NCI-H128 (cell line): ENCODE measurements around the gene ECPAS.
"Not testable (repeated sequence)": the region's sequence is repeated elsewhere in the genome, so short reads cannot be mapped to it uniquely, and the experiment has no call there.

Experiments used
- DNase-seq: peaks from one replicate; lab custom pipeline; 2025; ENCODE audit not compliant: unreplicated experiment; lab: John Stamatoyannopoulos, UW

ECPAS gene

GRCh38 chr9:111429175-111429574 is 55.0 kb downstream of the ECPAS start:
- DNase-seq = no peak

- DNase-seq = no peak
Measured at GRCh38 chr9:111427186-111427585, 57.0 kb downstream of the ECPAS start.

DNA sequence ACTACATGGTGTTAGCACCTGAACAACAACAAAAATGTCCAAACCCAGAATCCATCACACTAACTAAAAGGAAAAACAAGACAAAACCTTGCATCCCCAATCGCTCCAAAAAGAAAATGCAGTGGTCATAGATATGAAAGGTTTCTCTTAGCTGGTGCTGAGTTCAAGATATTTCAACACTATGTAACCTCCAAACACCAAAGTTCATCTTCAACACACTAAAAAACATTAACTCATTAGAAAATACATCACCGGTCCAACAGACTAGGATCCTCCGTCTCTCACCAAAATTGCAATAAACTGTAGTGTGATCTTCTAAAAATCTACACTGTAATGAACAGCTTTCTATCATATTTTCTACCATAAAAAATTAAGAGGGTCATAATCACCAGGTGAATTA is 60.8 kb downstream of the ECPAS start:
- no peak for DNase-seq

- DNase-seq = no peak
Measured at GRCh38 chr9:111414406-111414805, 69.8 kb downstream of the ECPAS start.

DNA sequence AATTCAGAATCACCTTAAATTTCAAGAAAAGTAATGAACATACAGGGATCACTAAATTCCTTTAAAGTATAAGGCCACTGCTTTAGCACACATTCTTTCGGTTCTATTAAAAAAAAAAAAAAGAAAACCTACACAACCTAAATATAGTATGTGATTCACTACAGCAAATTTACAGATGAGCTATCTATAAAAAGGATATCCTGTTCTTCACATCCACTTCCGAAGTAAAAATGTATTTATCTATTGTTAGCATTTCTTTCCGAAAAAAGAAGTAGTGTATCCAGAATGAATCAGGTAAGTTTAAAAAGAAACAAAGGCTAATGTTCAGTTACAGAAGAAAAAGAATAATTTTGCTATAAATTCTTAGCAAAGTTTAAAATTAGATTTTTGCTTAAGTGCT is 70.2 kb downstream of the ECPAS start:
- no peak for DNase-seq

DNA sequence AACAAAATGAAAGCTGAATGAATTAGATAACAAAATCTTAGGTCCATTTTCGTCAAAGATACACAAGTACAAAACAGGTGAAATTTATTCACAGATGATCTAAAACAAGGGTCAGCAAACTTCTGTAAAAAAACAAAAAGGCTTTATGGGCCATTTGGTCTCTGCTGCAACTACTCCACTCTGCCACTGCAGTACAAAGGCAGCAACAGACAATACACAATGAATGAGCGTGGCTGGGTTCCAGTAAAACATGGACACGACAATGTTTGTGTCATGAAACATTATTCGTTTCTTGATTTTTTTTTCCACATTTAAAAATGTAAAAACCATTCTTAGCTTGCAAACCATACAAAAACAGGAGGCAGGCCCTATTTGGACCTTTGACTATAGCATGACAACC is 71.9 kb downstream of the ECPAS start:
- DNase-seq = no peak

GRCh38 chr9:111411266-111411665 is 72.9 kb downstream of the ECPAS start:
- DNase-seq = no peak

- no peak for DNase-seq
Measured at GRCh38 chr9:111407813-111408212, 76.4 kb downstream of the ECPAS start.

DNA sequence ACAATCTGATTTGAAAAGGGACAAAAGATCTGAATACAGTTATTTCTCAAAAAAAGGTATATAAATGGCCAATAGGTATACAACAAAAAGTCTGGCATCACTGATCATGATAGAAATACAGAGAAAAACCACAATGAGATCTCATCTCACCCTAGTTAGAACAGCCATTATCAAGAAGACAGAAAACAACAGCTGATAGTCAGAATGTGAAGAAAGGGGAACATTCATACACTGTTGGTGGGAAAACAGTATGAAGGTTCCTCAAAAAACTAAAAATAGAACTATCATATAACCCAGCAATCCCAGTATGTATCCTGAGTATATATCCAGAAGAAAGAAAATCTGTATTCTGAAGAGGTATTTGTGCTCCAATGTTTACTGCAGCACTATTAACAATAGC is 78.5 kb downstream of the ECPAS start:
- no peak for DNase-seq

DNA sequence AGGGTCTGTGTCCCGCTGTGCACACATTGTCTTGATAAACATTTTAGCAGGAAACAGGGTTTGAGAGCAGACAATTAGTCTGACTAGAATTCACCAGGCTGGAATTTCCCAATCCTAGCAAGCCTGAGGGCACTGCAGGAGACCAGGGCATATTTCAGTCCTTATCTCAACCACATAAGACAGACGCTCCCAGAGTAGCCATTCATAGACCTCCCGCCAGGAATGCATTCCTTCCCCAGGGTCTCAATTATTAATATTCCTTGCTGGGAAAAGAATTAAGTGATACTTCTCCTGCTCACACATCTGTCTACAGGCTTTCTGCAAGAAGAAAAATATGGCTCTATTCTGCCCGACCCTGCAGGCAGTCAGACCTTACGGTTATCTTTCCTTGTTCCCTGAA is 82.7 kb downstream of the ECPAS start:
- not testable (repeated sequence) for DNase-seq

GRCh38 chr9:111400564-111400898 is 83.7 kb downstream of the ECPAS start:
- DNase-seq = no peak

DNA sequence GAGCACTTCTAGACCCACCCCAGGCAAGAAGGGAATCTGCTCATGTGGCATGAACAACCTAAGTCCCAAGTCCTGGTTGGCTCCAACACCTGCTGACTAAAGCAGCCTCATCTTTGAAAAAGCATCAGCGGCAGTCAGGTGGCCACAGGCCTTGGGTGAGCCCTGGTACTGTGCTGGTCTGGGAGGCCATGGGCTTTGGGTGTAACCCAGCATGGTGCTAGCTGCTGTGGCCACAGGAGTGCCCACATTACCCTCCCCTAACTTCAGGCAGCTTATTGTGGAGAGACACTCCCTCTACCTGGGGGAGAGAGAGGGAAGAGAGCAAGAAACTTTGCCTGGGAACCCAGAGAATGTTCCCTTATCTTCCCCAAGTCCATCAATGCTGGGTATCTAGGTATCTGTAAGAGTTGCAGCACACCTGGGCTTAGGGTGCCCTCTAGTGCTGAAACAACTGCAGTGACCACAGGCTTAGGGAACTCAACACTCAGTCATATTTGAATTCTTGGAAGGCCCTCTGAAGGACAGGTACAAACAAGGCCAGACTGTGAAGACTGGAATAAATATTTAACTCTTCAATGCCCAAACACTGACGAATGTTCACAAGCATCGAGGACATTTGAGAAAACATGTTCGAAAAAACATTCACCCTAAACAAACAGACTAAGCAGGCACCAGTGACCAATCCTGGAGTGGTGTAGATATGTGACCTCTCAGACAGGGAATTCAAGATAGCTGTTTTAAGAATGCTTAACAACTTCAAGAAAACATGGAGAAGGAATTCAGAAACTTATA is 84.2 kb downstream of the ECPAS start:
- no peak for DNase-seq

- DNase-seq = no peak
Measured at GRCh38 chr9:111399211-111399739, 84.9 kb downstream of the ECPAS start.

- DNase-seq = no peak
Measured at GRCh38 chr9:111393971-111394370, 90.2 kb downstream of the ECPAS start.

DNA sequence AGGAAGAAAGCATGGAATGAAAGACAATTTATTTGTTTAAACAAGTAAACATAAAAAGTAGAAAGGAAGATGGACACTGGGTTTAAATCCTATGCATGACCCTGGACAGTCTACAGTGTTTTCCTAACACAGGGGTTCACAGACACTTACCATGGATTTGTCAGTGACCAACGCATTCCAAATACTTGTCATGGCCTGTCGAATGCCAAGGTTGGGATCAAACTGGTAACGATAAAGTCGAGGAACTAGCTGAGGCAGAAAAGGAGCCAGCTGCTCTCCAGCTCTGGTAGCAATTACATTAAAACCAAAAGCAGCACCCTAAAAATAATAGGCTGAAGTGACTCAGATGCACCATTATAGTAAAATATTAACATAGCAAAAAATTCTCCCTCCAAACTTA is 94.8 kb downstream of the ECPAS start:
- no peak for DNase-seq

DNA sequence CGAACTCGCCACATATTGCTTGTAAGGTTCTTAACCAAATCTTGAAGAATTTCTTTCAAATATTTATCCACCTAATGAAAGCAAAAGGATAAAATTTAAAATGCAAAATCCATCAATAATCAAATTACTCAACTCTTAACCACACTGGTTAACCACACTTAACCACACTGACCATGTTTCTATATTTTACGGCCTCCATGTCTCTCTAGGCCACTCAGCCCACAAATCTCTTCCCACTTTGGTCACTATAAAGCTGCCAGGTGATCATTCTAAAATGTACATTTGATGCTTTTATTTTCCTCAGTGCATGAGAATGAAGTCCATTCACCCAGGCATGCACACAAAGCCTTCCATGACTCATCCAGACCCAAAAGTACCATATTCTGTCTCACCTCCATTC is 97.8 kb downstream of the ECPAS start:
- DNase-seq = no peak

GRCh38 chr9:111381006-111381405 is 103.2 kb downstream of the ECPAS start:
- DNase-seq = no peak

DNA sequence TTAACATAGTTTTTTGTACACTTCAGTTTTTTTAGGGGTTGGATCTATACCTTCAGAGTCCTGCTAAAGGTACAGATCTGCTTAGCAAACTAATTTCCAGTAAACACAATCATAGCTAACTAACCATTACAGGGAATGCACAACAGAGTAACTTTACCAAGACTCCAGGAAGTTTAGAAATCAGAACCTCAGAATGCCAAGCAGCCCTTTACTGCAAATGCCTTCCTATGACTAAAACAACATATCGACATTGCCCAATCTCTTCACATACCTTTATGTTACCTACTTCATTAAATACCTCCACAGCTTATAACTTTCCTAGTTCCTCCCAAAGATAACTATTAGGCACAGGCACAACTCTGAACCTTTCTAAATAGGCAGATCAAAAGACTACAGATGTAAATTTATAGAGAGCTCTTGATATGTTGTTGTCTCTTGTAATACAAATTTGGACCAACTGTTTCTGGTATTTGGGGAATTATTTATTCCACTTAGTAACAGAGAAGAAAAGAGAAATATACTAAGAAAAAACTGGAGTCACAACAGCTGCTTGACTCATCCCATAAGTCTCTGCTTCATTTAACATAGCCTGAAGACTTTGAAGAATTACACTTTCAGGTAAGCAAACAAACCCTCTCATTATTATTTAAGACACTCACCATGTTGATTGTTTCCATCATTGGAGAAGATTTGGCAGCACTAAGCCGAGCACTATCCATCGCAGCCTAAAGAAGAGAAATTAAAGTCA is 108.2 kb downstream of the ECPAS start:
- DNase-seq = no peak

GRCh38 chr9:111375062-111375461 is 109.1 kb downstream of the ECPAS start:
- DNase-seq = no peak

DNA sequence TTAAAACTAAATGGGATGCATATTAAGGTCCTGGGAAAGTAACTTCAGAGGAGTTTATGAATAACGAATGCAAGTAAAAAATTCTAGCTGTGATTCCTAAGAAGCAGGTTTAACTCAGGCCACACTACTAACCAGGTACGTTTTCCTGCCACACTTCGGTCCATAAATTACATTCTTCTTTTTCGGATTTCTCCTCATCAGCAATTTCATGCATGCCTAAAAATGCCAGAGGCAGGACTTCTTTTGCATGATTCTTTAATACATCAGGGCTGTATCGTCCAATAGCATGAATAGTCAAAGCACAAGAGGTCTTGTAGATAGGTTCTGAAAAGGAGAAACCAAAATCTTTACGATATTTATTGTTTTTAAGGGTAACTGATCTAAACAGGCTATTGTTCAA is 111.9 kb downstream of the ECPAS start:
- DNase-seq = no peak

DNA sequence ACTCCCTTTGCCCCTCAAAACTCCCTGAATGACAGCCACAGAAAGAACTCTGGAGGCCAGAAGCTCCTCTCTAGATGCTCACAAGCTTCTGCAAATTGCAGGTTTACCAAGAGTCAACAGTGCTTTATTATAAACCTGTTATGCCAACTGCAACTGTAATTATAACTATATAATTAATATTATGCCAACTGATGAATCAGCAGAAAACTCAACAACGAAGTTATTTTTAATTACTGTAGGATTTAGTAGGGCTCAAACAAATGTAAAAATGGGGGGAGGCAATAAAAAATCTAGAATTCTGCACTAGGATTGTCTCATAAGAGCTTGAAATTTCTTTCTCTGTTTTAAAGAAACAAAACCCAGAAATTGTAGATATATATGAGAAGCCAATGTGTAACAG is 117.2 kb downstream of the ECPAS start:
- no peak for DNase-seq

DNA sequence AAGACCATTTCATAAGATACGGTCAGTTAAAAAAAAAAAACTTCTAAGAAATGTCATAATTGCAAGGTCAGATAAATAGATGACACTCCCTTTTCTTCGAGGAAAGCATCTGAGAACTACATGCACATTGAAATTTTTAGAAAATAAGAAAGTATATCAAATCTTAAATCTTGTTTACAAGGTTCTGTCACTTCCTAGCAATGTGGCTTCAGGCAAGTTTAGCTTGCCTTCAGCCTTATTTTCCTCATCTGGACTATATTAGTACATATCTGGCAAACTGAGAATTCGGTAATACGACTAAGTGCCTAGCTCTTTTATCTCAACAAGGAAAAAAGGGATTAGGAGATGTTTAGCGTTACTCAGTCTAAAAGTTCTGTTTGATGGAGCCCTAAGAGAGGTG is 121.7 kb downstream of the ECPAS start:
- no peak for DNase-seq
